Esophagus squamous epithelium (tissue), 5 donors: Measurements from ENCODE around the gene LPP. TPM values are rescaled to one million over a fixed set of nuclear protein-coding genes. Genes with fewer than 3 reads are reported as not detected.

Experiments used
- DNase-seq: peaks from one replicate; lab custom pipeline; 2025; lab: John Stamatoyannopoulos, UW
- H3K27ac ChIP-seq, 4 donors: fragments of 200-600 bp; sonication (generic); one replicate each; pipeline ENCODE4 v1.5.1; 2016 to 2019; ENCODE audit warnings: mild to moderate bottlenecking in 1 of 4
- H3K27me3 ChIP-seq, 4 donors: fragments of 200-600 bp; sonication (generic); 1 replicate in 3 of 4; 2 replicates in 1 of 4; pipeline versions ENCODE4 v1.5.1 to v1.6.0; 2017 to 2021; ENCODE audit warnings: antibody characterized with exemption in 1 of 4
- H3K36me3 ChIP-seq, 3 donors: fragments of 200-600 bp; sonication (generic); one replicate each; pipeline ENCODE4 v1.5.1; 2016 to 2019
- H3K4me1 ChIP-seq, 3 donors: fragments of 200-600 bp; sonication (generic); one replicate each; pipeline ENCODE4 v1.5.1; 2017 to 2019
- H3K4me3 ChIP-seq, 4 donors: fragments of 200-600 bp; sonication (generic); 1 replicate in 3 of 4; 2 replicates in 1 of 4; pipeline ENCODE4 v1.5.1; 2016 to 2019; ENCODE audit warnings: mild to moderate bottlenecking in 2 of 4, moderate library complexity in 1 of 4
- H3K9me3 ChIP-seq, 3 donors: fragments of 200-600 bp; sonication (generic); one replicate each; pipeline ENCODE4 v1.5.1; 2016 to 2019
- POLR2A ChIP-seq, 4 donors: fragments of 450-650 bp; IDR thresholded peaks; one replicate each; pipeline ENCODE4 v1.6.1; 2017; ENCODE audit warnings: antibody characterized with exemption in 4 of 4, mild to moderate bottlenecking in 4 of 4, moderate library complexity in 3 of 4
- WGBS, 2 donors: methylation state at CpG; one replicate each; pipeline ENCODE4 v1.1.5; 2018; 5-methylcytosine and 5-hydroxymethylcytosine counted together
- intact Hi-C: fragments of 100-400 bp; cut with DNase I; formaldehyde crosslinking; loops from one replicate; pipeline ENCODE4 v1.15.0; 2022
- total RNA-seq, 4 donors: library from RNA; depleted of rRNA; stranded (reverse); fragments of >200 nt; gene quantifications; one replicate each; pipeline ENCODE4 v1.1.0, GENCODE V29; 2016
- TF ChIP-seq, protein P1 (sequence below), 6 experiments: fragments of 450-650 bp in 4 of 6; fragments of 200-600 bp in 2 of 6; sonication (generic) in 2 of 6; IDR thresholded peaks; one replicate each; pipeline ENCODE4 v1.5.1; 2016 to 2019; ENCODE audit warnings: antibody characterized with exemption in 6 of 6, mild to moderate bottlenecking in 4 of 6, moderate library complexity in 4 of 6
- donor health status: DM: yes; HTN: yes; CAD: no.

The LPP gene
- total RNA-seq, 4 donors from 2014 or later = 41.4 to 369 (median 97.3) TPM

DNA sequence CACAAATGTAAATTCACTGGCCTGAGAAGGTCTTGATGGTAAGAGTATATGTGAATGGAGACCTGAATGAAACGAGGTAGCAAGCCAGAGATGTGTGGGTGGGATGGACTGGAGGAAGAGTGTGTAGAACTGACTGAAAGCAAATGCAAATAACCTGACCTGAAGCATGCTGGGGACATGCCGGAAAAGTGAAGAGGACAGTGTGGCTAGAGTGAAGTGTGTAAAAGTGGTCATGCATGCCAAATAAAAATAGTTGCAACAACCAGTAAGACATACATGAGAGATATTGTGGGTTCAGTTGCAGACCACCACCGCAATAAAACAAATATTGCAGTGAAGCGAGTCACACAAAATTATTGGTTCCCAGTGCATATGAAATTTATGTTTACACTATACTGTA, 82.3 kb downstream of the LPP start:
- WGBS, 2 donors = 86 to 94% methylated on average over 4 of the region's 4 CpGs
- DNase-seq = no peak
- TF ChIP-seq, protein P1, sequence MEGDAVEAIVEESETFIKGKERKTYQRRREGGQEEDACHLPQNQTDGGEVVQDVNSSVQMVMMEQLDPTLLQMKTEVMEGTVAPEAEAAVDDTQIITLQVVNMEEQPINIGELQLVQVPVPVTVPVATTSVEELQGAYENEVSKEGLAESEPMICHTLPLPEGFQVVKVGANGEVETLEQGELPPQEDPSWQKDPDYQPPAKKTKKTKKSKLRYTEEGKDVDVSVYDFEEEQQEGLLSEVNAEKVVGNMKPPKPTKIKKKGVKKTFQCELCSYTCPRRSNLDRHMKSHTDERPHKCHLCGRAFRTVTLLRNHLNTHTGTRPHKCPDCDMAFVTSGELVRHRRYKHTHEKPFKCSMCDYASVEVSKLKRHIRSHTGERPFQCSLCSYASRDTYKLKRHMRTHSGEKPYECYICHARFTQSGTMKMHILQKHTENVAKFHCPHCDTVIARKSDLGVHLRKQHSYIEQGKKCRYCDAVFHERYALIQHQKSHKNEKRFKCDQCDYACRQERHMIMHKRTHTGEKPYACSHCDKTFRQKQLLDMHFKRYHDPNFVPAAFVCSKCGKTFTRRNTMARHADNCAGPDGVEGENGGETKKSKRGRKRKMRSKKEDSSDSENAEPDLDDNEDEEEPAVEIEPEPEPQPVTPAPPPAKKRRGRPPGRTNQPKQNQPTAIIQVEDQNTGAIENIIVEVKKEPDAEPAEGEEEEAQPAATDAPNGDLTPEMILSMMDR (IDR thresholded peaks at IDR 0.05) = no peak
- TF ChIP-seq POLR2A (IDR thresholded peaks at IDR 0.05) = no peak

DNA sequence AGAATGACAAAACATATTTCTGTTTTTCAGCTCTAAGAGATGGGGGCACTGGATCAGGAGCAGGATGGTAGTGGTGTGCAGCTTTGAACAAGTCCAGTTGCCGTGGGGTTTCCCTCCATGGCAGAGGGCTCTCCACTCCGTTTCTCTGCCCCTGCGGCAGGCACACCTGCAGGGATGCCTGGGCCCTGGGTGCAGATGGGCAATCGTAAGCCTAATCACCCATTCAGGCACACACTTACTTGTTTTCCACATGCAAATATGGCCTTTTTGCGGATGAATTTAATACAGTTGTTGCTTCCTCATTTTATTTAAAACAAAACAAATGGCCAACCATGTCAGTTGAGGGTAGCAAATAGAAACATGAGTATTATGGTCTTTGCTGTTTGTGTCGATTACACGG, 85.1 kb downstream of the LPP start:
- Histone ChIP-seq H3K27me3 (no peaks in the 10 kb centered on the region), H3K9me3 (no peaks in the 10 kb centered on the region), H3K27ac (peak overlapping the region in 3 of 4 donors; percentile 22 to 57 (median 44)), H3K4me3 (no peak overlapping the region), H3K4me1 (peaks cover 0 to 42% (median 12%) of the 10 kb centered on the region in 3 donors), H3K36me3 (peaks cover 0 to 4% (median 0%) of the 10 kb centered on the region in 3 donors)
- intact Hi-C loops = no loop called here
- TF ChIP-seq, protein P1 (IDR thresholded peaks at IDR 0.05) = no peak
- no peak for TF ChIP-seq POLR2A (IDR thresholded peaks at IDR 0.05)
- 65 to 87% methylated on average over 7 of the region's 7 CpGs for WGBS, 2 donors
- DNase-seq = no peak

More for the DNA sequence above, 82.3 kb downstream of the LPP start:
- intact Hi-C loops = no loop called here
- Histone ChIP-seq H3K4me1 (peaks cover 0 to 38% (median 4%) of the 10 kb centered on the region in 3 donors), H3K27me3 (no peaks in the 10 kb centered on the region), H3K36me3 (peaks cover 0 to 8% (median 0%) of the 10 kb centered on the region in 3 donors), H3K27ac (no peak overlapping the region), H3K9me3 (no peaks in the 10 kb centered on the region), H3K4me3 (no peak overlapping the region)

DNA sequence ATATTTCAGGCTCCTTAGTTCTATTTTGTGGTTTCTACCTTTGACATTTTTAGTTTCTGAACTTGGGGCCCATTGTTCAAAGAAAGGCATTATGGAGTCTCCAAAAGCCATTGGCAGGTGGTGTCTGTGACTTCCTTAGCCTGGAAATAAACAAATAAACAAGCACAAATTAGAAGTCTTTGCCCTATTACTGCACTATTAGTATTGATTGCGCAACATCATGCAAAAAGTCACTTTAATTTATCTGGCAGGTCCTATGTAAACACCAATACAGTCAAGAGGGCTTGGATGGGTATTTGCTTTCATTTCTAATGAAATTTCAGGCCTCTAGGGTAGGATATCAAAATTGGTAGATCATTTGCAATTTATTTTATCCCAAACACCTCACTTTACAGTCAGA, 85.6 kb downstream of the LPP start:
- TF ChIP-seq POLR2A (IDR thresholded peaks at IDR 0.05) = no peak
- TF ChIP-seq, protein P1 (IDR thresholded peaks at IDR 0.05) = no peak
- DNase-seq = no peak
- peaks cover 0 to 5% (median 0%) of the 10 kb centered on the region in 3 donors for H3K36me3 ChIP-seq
- H3K4me1 ChIP-seq = peaks cover 0 to 47% (median 12%) of the 10 kb centered on the region in 3 donors
- no peaks in the 10 kb centered on the region for H3K9me3 ChIP-seq
- no peak overlapping the region for H3K4me3 ChIP-seq
- intact Hi-C loops = no loop called here
- H3K27ac ChIP-seq = peak overlapping the region in 3 of 4 donors; percentile 46 to 57 (median 56)
- WGBS, 2 donors = 89 to 92% methylated on average over 1 of the region's 1 CpG
- no peaks in the 10 kb centered on the region for H3K27me3 ChIP-seq

DNA sequence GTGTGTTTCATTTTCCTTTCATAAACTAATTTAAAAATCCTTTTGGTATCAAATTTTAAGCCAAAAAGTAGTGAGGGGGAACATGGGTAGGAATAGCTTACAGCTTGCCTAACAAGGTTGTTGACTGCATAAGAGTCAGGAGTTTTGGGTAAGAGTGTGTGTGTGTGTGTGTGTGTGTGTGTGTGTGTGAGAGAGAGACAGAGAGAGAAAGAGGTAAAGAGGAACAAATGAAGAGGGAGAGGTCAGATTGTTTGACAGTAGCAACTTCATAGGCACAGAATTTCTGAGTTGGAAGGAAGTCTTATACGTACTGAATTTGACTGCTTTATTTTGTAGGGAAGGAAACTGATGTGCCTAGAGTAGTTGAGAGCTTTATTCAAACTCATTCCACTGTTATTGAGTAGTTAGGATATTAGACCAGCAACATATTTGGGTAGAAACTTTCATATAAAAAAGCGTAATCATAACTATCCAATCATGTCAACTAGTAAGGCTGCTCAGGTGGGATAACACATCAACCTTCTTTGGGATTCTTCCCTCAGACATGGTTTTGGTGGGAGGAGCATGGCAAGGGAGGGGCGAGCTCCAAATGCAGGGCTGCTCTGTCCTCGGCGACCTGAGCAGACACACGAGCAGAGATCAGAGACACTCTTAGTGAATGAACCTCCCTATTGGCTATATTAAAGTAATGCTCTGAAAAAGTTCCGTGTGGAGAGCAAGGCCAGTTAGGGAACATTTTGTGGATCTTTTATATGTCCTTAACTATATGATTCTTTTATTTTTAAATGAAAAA, 86.4 kb downstream of the LPP start:
- no peak for TF ChIP-seq POLR2A (IDR thresholded peaks at IDR 0.05)
- TF ChIP-seq, protein P1 (IDR thresholded peaks at IDR 0.05) = no peak
- no peak for DNase-seq
- Histone ChIP-seq H3K9me3 (no peaks in the 10 kb centered on the region), H3K4me1 (peaks cover 0 to 55% (median 12%) of the 10 kb centered on the region in 3 donors), H3K36me3 (peaks cover 0 to 6% (median 0%) of the 10 kb centered on the region in 3 donors), H3K27me3 (no peaks in the 10 kb centered on the region), H3K27ac (peak overlapping the region; percentile 5 to 65 (median 56)), H3K4me3 (peak overlapping the region in 1 of 4 donors; percentile 24)
- WGBS, 2 donors = 79 to 91% methylated on average over 7 of the region's 7 CpGs
- intact Hi-C loops = no loop called here

DNA sequence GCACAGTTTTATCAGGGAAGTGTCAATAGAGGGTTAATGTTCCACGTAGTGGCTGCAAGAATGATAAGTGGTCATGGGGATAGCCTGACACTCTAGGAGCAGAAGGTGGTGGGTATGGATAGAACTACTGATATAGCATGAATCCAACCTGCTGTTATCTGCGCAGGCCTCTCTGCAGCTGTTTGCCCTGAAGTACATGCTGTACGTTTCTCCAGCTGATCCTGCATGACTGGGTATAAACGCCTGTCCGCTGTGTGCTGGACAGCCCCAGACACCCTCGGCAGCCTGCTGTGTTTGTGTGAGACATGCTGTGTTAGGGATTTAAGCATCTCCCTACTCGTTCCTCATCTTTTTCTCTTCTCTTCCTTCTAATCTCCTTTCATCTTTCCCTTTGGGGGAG, 87.1 kb downstream of the LPP start:
- H3K27ac ChIP-seq = peak overlapping the region; percentile 5 to 65 (median 56)
- H3K4me3 ChIP-seq = peak overlapping the region in 1 of 4 donors; percentile 24
- TF ChIP-seq, protein P1 (IDR thresholded peaks at IDR 0.05) = no peak
- no peak for TF ChIP-seq POLR2A (IDR thresholded peaks at IDR 0.05)
- no peaks in the 10 kb centered on the region for H3K27me3 ChIP-seq
- H3K4me1 ChIP-seq = peaks cover 0 to 58% (median 12%) of the 10 kb centered on the region in 3 donors
- H3K9me3 ChIP-seq = no peaks in the 10 kb centered on the region
- intact Hi-C loops = no loop called here
- WGBS, 2 donors = 71 to 74% methylated on average over 7 of the region's 7 CpGs
- no peak for DNase-seq
- H3K36me3 ChIP-seq = peaks cover 0 to 6% (median 0%) of the 10 kb centered on the region in 3 donors
